ENCODE data around the gene MGAT3. TPM values are rescaled to one million over a fixed set of nuclear protein-coding genes. Genes with fewer than 3 reads are reported as not detected.

MGAT3 gene
- total and polyA plus RNA-seq, 9 of the 15 experiments (the other 6 are each of a cell fraction or from before 2014, with no cell fraction given) = 0.10 to 11.5 (median 4.6) TPM

GRCh38 chr22:39444247-39444800 is 12.5 kb upstream of the MGAT3 start:
- ATAC-seq = no peak
- H3K9me3 ChIP-seq (replicated peaks; ENCODE audit: control insufficient read depth, insufficient read depth, low read depth, low read length) = no peaks in the 10 kb centered on the region
- in situ Hi-C loops (cut with MboI) (no loop called here), intact Hi-C loops (cut with micrococcal nuclease) (no loop called here)
- no peak for DNase-seq (ENCODE audit: extremely low read depth in 1 of 4, low spot score in 3 of 4)
- H3K4me2 ChIP-seq (ENCODE audit: insufficient read depth, low read length) = no peak overlapping the region
- H2AFZ ChIP-seq (ENCODE audit: low read depth, low read length) = no peak overlapping the region
- H3K4me1 ChIP-seq (replicated peaks in 1 of 2; ENCODE audit: control insufficient read depth in 2 of 2, insufficient read depth in 2 of 2, low read length in 2 of 2) = peaks cover 6 to 40% of the 10 kb centered on the region in 2 experiments; a peak in 4 of 5 replicates
- H3K4me3 ChIP-seq = no peak overlapping the region
- no peaks in the 10 kb centered on the region for H3K36me3 ChIP-seq (ENCODE audit: control insufficient read depth, insufficient read depth, low read length)
- CTCF ChIA-PET (ENCODE audit: low intra/inter-chr PET ratio) = interaction anchor here (0.6 kb wide), 1 partner anchor 636 kb away, joined by 5 read pairs; no protein-coding TSS in a partner anchor
- WGBS (ENCODE audit: insufficient coverage, low coverage, missing lambda C conversion rate) = 68% methylated on average over 5 of the region's 7 CpGs
- no peak overlapping the region for H3K27ac ChIP-seq (ENCODE audit: extremely low read depth, low read depth, low read length)
- POLR2A ChIA-PET = no interaction called here
- no peaks in the 10 kb centered on the region for H4K20me1 ChIP-seq (replicated peaks; ENCODE audit: control insufficient read depth, insufficient read depth, low read length)
- no peak for FAIRE-seq
- no peak overlapping the region; a peak in 1 of 4 replicates for H3K9ac ChIP-seq (ENCODE audit: insufficient read depth in 1 of 2, low read depth in 2 of 2, low read length in 2 of 2)
- no peaks in the 10 kb centered on the region for H3K9me1 ChIP-seq (ENCODE audit: control insufficient read depth, insufficient read depth, low read length)
- no peaks in the 10 kb centered on the region for H3K27me3 ChIP-seq (ENCODE audit: control insufficient read depth in 2 of 2, insufficient read depth in 2 of 2, low read length in 2 of 2)
- H3K79me2 ChIP-seq (ENCODE audit: control insufficient read depth, insufficient read depth, low read length) = no peaks in the 10 kb centered on the region
- BruUV-seq (replicated peaks) = no TSS peak
- TF ChIP-seq ZNF184 (CRISPR knock-in tag; IDR thresholded peaks at IDR 0.05) (no peak), HEY1 (CRISPR knock-in tag; IDR thresholded peaks at IDR 0.05; ENCODE audit: borderline replicate concordance) (no peak), HOXB6 (CRISPR knock-in tag; IDR thresholded peaks at IDR 0.05; ENCODE audit: borderline replicate concordance) (no peak), ELK1 (CRISPR knock-in tag; IDR thresholded peaks at IDR 0.05) (no peak), BRD9 (IDR thresholded peaks at IDR 0.05; ENCODE audit: low read depth, partially characterized antibody) (no peak), GMEB1 (CRISPR knock-in tag; IDR thresholded peaks at IDR 0.05) (no peak), ZBTB40 (IDR thresholded peaks at IDR 0.05) (no peak), ZBTB40 (CRISPR knock-in tag; IDR thresholded peaks at IDR 0.05) (no peak), GTF2B (IDR thresholded peaks at IDR 0.05; ENCODE audit: extremely low read depth, insufficient read length) (no peak), ZNF384 (IDR thresholded peaks at IDR 0.05; ENCODE audit: low read depth, low read length) (no peak)
